NCI-H1436 treated with DMSO at 0.1 percent for 48 hours (cell line): ENCODE measurements around the gene NCKAP1.
"Not testable (repeated sequence)": the region's sequence is repeated elsewhere in the genome, so short reads cannot be mapped to it uniquely, and the experiment has no call there.

Experiments
- DNase-seq: peaks from one replicate; lab custom pipeline; 2025; lab: John Stamatoyannopoulos, UW

NCKAP1 gene

DNA sequence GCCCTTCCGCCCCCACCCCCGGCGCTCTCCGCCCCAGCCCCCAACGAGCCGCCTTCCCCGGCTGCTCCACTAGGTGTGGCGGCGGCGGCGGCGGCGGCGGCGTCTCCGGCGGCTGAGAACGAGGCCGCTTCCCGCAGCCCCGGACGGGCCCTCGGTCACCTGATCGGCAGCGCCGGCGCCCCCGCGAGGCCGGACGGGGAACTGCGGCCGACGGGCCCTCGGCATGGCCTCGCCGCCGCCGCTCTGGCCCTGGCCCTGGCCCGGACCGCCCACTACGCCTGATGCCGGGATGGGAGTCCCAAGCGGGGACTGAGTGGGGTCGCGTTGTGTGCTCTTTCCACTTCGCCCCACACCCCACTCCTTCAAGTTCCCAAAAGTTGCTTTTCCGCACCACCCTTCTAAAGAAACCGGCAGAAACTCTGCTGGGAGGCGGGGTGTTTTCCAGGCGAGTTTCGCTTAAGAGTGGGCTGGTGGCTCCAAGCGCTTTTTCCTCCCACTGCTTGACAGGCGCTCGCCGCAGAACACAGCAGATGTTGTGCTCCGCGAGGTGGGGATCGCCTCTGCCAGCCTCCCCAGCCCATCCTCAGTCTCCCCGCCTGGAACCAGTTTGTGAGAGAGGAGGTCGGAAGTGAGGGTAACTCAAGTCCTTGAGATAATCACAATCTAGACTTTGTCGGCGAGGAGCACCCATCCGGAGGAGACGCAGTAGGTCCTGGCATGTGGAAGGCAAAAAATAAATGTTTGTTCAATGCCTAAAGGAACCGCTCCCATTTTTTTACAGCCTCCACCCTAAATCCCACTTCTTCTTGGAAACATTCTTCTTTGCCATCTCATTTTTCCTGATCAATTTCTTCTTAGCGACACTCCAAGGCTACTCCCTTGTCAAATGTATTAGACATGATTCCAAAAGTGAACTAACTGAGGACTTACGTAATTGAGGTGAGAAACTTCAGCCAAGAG lies at the start of gene NCKAP1:
Gene NCKAP1 (minus strand): TSS at position 117 of the 960 bp plus-strand sequence. CDS start 358 bp downstream, outside the sequence.
- DNase-seq, result no peak

DNA sequence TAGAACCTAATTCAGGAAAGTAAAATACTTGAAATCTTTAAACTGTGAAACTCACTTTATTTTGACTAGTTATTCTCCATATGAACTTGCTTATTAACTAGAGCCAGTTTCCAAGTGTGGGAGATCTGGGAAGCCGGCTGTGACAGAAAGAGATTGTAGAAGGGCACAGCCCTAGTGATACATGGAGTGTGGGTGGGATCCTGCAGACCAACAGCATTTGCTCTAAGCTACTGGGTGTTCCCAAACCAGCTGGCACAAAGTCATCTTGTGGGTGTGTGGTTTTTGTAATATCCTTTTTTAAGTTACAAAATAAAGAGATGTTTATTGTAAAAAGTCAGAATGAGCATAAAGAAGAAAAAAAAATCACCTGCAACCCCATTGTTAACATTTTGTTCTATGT lies 43.7 kb upstream of the NCKAP1 start:
- DNase-seq, result no peak

GRCh38 chr2:183079139-183079775 lies 41.0 kb upstream of the NCKAP1 start:
- DNase-seq, result no peak

DNA sequence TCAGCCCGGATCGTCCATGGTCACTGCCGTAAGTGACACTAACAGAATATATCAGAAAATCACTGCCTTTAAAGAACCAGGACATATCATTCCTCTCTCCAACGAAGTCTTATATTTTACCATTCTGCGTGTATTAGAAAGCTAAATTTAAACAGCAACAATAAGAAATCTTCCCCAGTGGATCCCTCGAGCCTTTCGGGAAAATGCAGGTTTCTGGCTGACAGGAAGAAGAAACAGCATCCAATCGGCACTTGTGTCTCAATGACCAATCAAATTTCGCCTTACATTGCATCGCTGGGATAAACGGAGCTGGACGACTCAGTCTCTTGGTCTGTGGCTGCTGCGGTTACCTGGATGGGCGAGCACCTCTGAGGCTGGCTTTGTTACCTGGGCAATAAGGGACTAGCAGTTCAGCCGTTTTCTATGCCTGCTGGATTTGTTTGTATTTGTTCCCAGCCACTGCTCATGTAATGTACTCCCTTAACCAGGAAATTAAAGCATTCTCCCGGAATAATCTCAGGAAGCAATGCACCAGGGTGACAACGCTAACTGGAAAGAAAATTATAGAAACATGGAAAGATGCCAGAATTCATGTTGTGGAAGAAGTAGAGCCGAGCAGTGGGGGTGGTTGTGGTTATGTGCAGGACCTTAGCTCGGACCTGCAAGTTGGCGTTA lies 40.3 kb upstream of the NCKAP1 start, which contains the start of gene DUSP19:
Gene DUSP19 (plus strand): TSS at position 284 of the 675 bp plus-strand sequence. CDS start 187 bp downstream, at position 471.
- DNase-seq, result peak; percentile 53

GRCh38 chr2:183078163-183078463 lies 39.9 kb upstream of the NCKAP1 start:
- no peak for DNase-seq

- no peak for DNase-seq
Observed at GRCh38 chr2:183072177-183072576, 33.9 kb upstream of the NCKAP1 start.

DNA sequence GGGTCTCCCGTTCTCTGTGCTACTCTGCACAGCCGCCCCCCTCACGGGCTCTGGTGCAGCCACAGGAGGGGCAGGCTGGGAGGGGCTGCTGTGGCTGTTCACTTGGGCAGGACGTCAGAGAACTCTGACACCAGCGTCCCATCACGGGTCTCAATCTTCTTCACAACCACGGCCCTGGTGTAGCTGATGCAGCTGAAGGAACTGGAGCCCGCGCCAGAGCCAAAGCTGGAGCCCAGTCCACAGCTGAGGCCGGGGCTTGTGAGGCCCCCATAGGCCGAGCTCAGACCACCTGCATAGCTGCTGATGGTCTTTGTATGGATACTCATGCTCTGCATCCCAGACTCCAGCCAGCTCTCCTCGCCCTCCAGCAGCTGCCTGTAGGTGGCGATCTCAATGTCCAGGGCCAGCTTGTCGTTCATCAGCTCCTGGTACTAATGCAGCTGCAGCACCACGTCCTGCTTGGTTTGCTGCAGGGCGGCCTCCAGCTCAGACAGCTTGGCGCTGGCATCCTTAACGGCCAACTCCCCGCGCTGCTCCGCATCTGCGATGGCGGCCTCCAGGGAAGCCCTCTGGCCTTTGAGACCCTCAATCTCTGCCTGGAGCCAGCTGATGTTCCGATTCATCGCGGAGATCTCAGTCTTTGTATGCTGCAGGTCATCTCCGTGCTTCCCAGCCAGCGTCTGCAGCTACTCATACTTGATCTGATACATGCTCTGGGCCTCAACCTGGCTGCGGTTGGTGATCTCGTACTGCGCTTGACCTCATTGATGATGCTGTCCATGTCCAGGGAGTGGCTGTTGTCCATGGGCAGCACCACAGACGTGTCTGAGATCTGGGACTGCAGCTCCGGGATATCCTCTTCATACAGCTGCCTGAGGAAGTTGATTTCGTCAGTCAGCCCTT lies 32.9 kb upstream of the NCKAP1 start:
- DNase-seq, result no peak

DNA sequence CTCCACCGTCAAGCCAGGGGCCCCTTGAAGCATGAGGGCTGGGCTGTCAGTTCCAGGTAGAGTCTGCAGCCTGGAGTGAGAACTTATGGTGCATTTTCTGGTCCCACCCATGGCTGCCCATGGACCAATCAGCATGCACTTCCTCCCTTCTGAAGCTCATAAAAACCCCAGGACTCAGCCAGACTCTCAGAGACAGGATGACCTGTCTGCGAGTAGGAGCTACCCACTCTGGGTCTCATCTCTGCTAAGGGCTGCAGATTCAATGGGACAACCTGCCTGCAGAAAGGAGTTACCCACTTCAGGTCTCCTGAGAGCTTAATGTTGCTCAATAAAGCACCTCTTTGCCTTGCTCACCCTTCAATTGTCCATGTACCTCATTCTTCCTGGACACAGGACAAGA lies 30.9 kb upstream of the NCKAP1 start:
- DNase-seq, result no peak

- DNase-seq, result no peak
Observed at GRCh38 chr2:183068561-183068960, 30.3 kb upstream of the NCKAP1 start.

DNA sequence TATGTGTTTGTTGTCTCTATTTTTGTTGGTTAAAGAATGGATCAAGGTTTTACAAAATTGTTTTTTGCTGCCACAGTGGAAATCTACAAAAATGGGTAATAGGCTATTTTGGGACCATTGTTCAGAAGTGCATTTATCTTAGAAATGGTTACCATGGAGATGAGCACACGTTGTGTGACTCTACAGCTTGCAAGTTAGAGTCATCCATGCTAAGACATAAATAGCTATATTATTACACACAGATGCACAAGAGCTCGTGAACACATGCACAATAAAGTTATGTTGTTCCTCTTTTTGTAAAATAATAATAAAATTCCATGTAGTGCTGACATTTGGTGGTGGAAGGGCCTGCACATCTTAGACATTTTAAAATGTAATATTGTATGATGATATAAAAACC lies 24.8 kb upstream of the NCKAP1 start:
- no peak for DNase-seq

GRCh38 chr2:183060571-183061231 lies 22.4 kb upstream of the NCKAP1 start:
- no peak for DNase-seq

- no peak for DNase-seq
Observed at GRCh38 chr2:183059561-183059960, 21.3 kb upstream of the NCKAP1 start.

DNA sequence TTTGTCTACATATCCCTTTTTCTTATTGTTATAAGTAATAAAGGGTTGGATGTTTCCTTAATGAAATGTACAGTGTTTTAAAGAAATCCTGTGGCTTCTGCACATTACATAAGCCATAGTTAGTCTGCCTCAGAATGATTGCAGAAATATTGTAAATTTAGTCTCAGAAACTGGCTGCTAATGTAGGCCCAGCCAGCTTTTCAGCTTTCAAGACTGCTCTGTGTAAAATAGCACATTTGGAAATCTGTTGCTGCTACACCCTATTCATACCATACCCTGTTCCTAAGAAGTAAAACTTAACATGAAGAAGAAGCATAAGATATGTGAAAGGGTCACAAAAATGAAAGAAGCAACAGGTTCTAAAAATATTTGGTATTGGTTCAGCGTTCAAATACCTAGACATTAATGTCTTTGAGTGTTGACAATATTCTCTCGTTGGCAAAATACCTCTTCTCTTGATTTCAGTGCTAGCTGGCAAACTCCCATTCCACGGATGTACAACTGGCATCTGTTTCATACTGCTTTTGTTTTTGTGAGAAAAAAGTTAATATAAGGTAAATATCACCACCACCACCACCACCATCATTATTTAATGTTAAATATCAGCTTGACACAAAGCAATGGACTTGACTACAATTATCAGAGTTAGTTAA lies 19.2 kb upstream of the NCKAP1 start:
- no peak for DNase-seq

GRCh38 chr2:183049420-183049819 lies 11.2 kb upstream of the NCKAP1 start:
- no peak for DNase-seq

DNA sequence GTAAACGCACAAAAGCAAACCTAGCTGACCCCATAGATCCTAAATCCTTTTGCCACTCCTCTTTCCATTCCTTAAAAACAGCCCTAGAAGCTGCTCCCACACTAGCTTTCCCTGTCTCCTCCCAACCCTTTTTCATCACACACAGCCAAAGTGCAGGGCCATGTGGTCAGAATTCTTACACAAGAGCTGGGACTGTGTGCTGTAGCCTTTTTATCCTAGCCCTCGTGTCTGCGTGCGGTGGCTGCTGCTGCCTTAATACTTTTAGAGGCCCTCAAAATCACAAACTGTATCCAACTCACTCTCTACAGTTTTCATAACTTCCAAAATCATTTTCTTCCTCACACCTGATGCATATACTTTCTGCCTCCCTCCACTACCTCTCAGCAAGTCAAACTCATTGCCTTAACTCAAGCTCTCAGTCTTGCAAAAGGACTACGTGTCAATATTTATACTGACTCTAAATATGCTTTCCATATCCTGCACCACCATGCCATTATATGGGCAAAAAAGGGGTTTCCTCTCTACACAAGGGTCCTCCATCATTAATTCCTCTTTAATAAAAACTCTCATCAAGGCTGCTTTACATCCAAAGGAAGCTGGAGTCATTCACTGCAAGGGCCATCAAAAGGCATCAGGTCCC lies 9.3 kb upstream of the NCKAP1 start:
- not testable (repeated sequence) for DNase-seq

DNA sequence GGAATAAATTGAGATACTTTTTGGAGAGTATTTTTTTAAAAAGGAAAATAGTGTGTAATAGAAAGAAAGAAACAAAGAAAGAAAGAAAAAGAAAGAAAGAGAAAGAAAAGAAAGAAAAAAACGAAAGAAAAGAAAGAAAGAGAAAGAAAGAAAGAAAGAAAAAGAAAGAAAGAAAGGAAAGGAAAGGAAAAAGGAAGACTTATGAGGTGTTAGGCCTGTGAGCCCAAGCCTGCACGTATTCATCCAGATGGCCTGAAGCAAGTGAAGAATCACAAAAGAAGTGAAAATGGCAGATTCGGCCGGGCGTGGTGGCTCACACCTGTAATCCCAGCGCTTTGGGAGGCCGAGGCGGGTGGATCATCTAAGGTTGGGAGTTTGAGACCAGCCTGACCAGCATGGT lies 5.3 kb upstream of the NCKAP1 start:
- not testable (repeated sequence) for DNase-seq

DNA sequence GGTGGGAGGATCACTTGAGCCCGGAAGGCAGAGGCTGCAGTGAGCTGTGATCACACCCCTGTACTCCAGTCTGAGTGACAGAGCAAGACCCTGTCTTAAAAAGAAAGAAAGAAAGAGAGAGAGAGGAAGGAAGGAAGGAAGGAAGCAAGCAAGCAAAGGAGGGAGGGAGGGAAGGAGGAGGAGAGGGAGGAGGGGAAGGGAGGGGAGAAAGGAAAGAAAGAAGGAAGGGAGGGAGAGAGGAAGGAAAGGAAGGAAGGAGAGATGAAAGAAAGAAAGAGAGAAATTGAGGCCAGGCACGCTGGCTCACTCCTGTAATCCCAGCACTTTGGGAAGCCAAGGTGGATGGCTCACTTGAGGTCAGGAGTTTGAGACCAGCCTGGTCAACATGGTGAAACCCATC lies 2.3 kb upstream of the NCKAP1 start:
- no peak for DNase-seq

- no peak for DNase-seq
Observed at GRCh38 chr2:183037553-183038340, 510 bp downstream of the NCKAP1 start.

DNA sequence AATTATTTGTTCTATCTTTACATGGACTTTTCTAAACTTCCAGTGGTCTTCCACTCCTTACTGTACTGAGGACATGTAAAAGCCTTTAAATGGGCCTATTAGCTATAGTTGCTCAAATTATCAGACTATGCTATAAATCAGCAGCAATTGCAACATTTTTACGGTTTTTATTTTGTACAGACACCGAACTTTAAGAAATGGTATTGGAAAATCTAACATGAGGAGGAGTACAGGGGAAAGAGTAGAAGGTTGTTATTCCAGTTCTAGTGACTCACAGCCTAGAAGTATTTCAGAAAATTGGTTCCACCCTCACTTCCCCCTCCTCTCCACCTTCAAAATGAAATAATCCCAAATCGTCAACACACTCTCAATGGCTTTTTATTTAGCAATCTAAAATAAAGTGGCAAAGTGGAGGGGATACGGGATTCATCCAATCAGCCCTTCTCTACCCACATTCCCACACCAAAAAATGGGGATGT lies 1.1 kb downstream of the NCKAP1 start:
- DNase-seq, result no peak
